SK-N-SH (cell line): ENCODE data around the gene PLEKHH1. TPM values are rescaled to one million over a fixed set of nuclear protein-coding genes. Genes with fewer than 3 reads are reported as not detected.

ENCODE experiments used
- CTCF ChIA-PET: fragments of 300-600, 350-600 bp; formaldehyde crosslinking; extraction: SDS; loops from one replicate; lab custom pipeline; 2021; lab: Yijun Ruan, JAX
- POLR2A ChIA-PET: fragments of 350-600 bp; sonication (Branson Sonifier 250); formaldehyde crosslinking; extraction: SDS; loops from one replicate; lab custom pipeline; 2020; ENCODE audit warnings: antibody characterized with exemption, inconsistent platforms; lab: Yijun Ruan, JAX
- DNase-seq: peaks from one replicate; pipeline ENCODE4 v3.0.0; 2012
- H2AFZ ChIP-seq: fragments of 200-600 bp; sonication (generic); 2 replicates; pipeline ENCODE4 v1.8.1; 2016; ENCODE audit warnings: antibody characterized with exemption, mild to moderate bottlenecking, low read depth
- H3F3A ChIP-seq: fragments of 200-600 bp; sonication (generic); replicated peaks from 2 replicates; pipeline ENCODE3; 2016; ENCODE audit warnings: antibody characterized with exemption, mild to moderate bottlenecking; ENCODE audit not compliant: insufficient read depth
- H3K27ac ChIP-seq, 2 experiments: fragments of 200-500 bp in 1 of 2; fragments of 200-600 bp in 1 of 2; sonication (Bioruptor generic) in 1 of 2; sonication (generic), shearing (Covaris generic) in 1 of 2; 2 replicates each; pipeline versions ENCODE4 v1.5.1 to v1.6.1; 2014 to 2016; ENCODE audit warnings: low read depth in 2 of 2, inconsistent platforms in 1 of 2, low read length in 1 of 2, mild to moderate bottlenecking in 1 of 2, mixed read lengths in 1 of 2
- H3K27me3 ChIP-seq: fragments of 200-600 bp; sonication (generic), shearing (Covaris generic); 2 replicates; pipeline ENCODE4 v1.6.1; 2016; ENCODE audit warnings: mixed run types; ENCODE audit not compliant: insufficient read depth
- H3K36me3 ChIP-seq, 2 experiments: fragments of 200-500 bp in 1 of 2; fragments of 200-600 bp in 1 of 2; sonication (Bioruptor generic) in 1 of 2; sonication (generic) in 1 of 2; replicated peaks in 1 of 2; 2 replicates each; pipeline versions ENCODE3 to v1.5.1; 2014 to 2016; ENCODE audit warnings: low read length in 1 of 2, mild to moderate bottlenecking in 1 of 2; ENCODE audit not compliant: insufficient read depth in 2 of 2, control insufficient read depth in 1 of 2
- H3K4me1 ChIP-seq, 2 experiments: fragments of 200-500 bp in 1 of 2; fragments of 200-600 bp in 1 of 2; sonication (Bioruptor generic) in 1 of 2; sonication (generic), shearing (Covaris generic) in 1 of 2; 2 replicates each; pipeline versions ENCODE4 v1.5.1 to v1.6.1; 2014 to 2016; ENCODE audit warnings: low read depth in 1 of 2, low read length in 1 of 2, mixed run types in 1 of 2; ENCODE audit not compliant: insufficient read depth in 2 of 2, control insufficient read depth in 1 of 2
- H3K4me2 ChIP-seq: fragments of 200-600 bp; sonication (generic), shearing (Covaris generic); 2 replicates; pipeline ENCODE4 v1.6.1; 2017; ENCODE audit warnings: mixed run types
- H3K4me3 ChIP-seq, 2 experiments: fragments of 200-500 bp in 1 of 2; fragments of 200-600 bp in 1 of 2; sonication (Bioruptor generic) in 1 of 2; sonication (generic), shearing (Covaris generic) in 1 of 2; 2 replicates each; pipeline versions ENCODE4 v1.5.1 to v1.8.1; 2014 to 2016; ENCODE audit warnings: low read depth in 2 of 2, inconsistent platforms in 1 of 2, low read length in 1 of 2, mild to moderate bottlenecking in 1 of 2, mixed read lengths in 1 of 2, moderate library complexity in 1 of 2
- H3K79me2 ChIP-seq: fragments of 200-600 bp; sonication (generic); 2 replicates; pipeline ENCODE4 v1.8.1; 2017; ENCODE audit warnings: mild to moderate bottlenecking; ENCODE audit not compliant: insufficient read depth
- H3K9ac ChIP-seq: fragments of 200-600 bp; sonication (generic); 2 replicates; pipeline ENCODE4 v1.6.1; 2017; ENCODE audit warnings: mixed run types
- H3K9me2 ChIP-seq: fragments of 200-600 bp; sonication (generic); 2 replicates; pipeline ENCODE4 v1.6.1; 2017; ENCODE audit warnings: mixed run types
- H3K9me3 ChIP-seq: fragments of 200-600 bp; sonication (generic); 2 replicates; pipeline ENCODE4 v1.6.1; 2017; ENCODE audit warnings: mixed run types, mild to moderate bottlenecking, moderate library complexity
- H4K20me1 ChIP-seq: fragments of 200-600 bp; sonication (generic); 2 replicates; pipeline ENCODE4 v1.6.1; 2017; ENCODE audit warnings: mild to moderate bottlenecking, mixed run types; ENCODE audit not compliant: insufficient read depth
- FOSL2 ChIP-seq: IDR thresholded peaks from 2 replicates; pipeline ENCODE4 v1.4.0; 2012; ENCODE audit warnings: low read depth, mild to moderate bottlenecking, moderate library complexity, borderline replicate concordance
- NRF1 ChIP-seq: IDR thresholded peaks from 2 replicates; pipeline ENCODE4 v1.6.1; 2012; ENCODE audit warnings: low read depth, mild to moderate bottlenecking, low read length
- RAD21 ChIP-seq: IDR thresholded peaks from 2 replicates; pipeline ENCODE4 v1.6.1; 2012; ENCODE audit warnings: mild to moderate bottlenecking, low read length
- RCOR1 ChIP-seq: fragments of 150-350 bp; IDR thresholded peaks from 2 replicates; pipeline ENCODE4 v1.6.1; 2017; ENCODE audit warnings: antibody characterized with exemption, low read length
- SMC3 ChIP-seq: IDR thresholded peaks from 2 replicates; pipeline ENCODE4 v1.6.1; 2012; ENCODE audit warnings: low read depth, low read length, improper control_type of control experiment
- WGBS: methylation state at CpG from one replicate; pipeline ENCODE4 v1.1.6; 2017; ENCODE audit warnings: low lambda C conversion rate; 5-methylcytosine and 5-hydroxymethylcytosine counted together
- polyA plus RNA-seq, 3 experiments: library from polyadenylated mRNA; depleted of rRNA; stranded (reverse); fragments of >200 nt; gene quantifications; 2 replicates each; pipeline ENCODE4 v1.2.3, GENCODE V29; 2012
- TF ChIP-seq, protein P1 (sequence below): IDR thresholded peaks from 2 replicates; pipeline ENCODE4 v1.6.1; 2012; ENCODE audit warnings: mild to moderate bottlenecking, low read depth, low read length, moderate library complexity
- TF ChIP-seq, protein P2 (sequence below): IDR thresholded peaks from 2 replicates; pipeline ENCODE4 v1.4.0; 2012; ENCODE audit warnings: low read depth, borderline replicate concordance
- TF ChIP-seq, protein P3 (sequence below): fragments of 150-350 bp; IDR thresholded peaks from 2 replicates; pipeline ENCODE4 v1.6.1; 2016; ENCODE audit warnings: mild to moderate bottlenecking, low read depth, low read length
- TF ChIP-seq, protein P4 (sequence below): fragments of 200-600 bp; sonication (generic); IDR thresholded peaks from 2 replicates; pipeline ENCODE4 v1.6.1; 2017; ENCODE audit warnings: antibody characterized with exemption, mild to moderate bottlenecking, moderate library complexity
- TF ChIP-seq, protein P5 (sequence below): IDR thresholded peaks from 2 replicates; pipeline ENCODE4; 2012

PLEKHH1 gene
- polyA plus RNA-seq, 1 of the 3 experiments (the other 2 are of a cell fraction) = 1.6 TPM

DNA sequence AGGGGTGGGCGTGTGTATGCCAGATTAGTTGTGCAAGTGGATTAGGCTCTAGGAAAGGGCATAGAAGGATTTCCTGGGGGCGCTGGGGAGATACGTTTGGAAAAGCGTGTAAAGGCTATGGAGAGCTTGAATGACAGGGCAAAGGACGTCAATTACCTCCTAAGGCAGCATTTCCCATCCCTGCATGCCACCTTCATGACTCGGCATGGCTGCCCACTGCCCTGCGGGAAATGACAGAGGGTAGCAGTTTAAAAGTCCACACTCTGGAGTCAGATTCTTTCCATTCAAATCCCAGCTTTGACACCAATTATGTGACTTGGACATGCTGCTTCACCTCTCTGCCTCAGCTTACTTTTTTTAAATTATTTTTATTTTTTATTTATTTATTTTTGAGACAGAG is 29.8 kb upstream of the PLEKHH1 start:
- H3K4me2 ChIP-seq = no peak overlapping the region
- DNase-seq = no peak
- no peak overlapping the region for H2AFZ ChIP-seq
- no peaks in the 10 kb centered on the region for H3K79me2 ChIP-seq
- no peak overlapping the region for H3K27ac ChIP-seq
- no peak overlapping the region for H3K4me3 ChIP-seq
- TF ChIP-seq, protein P1, sequence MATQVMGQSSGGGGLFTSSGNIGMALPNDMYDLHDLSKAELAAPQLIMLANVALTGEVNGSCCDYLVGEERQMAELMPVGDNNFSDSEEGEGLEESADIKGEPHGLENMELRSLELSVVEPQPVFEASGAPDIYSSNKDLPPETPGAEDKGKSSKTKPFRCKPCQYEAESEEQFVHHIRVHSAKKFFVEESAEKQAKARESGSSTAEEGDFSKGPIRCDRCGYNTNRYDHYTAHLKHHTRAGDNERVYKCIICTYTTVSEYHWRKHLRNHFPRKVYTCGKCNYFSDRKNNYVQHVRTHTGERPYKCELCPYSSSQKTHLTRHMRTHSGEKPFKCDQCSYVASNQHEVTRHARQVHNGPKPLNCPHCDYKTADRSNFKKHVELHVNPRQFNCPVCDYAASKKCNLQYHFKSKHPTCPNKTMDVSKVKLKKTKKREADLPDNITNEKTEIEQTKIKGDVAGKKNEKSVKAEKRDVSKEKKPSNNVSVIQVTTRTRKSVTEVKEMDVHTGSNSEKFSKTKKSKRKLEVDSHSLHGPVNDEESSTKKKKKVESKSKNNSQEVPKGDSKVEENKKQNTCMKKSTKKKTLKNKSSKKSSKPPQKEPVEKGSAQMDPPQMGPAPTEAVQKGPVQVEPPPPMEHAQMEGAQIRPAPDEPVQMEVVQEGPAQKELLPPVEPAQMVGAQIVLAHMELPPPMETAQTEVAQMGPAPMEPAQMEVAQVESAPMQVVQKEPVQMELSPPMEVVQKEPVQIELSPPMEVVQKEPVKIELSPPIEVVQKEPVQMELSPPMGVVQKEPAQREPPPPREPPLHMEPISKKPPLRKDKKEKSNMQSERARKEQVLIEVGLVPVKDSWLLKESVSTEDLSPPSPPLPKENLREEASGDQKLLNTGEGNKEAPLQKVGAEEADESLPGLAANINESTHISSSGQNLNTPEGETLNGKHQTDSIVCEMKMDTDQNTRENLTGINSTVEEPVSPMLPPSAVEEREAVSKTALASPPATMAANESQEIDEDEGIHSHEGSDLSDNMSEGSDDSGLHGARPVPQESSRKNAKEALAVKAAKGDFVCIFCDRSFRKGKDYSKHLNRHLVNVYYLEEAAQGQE = no peak
- TF ChIP-seq, protein P2, sequence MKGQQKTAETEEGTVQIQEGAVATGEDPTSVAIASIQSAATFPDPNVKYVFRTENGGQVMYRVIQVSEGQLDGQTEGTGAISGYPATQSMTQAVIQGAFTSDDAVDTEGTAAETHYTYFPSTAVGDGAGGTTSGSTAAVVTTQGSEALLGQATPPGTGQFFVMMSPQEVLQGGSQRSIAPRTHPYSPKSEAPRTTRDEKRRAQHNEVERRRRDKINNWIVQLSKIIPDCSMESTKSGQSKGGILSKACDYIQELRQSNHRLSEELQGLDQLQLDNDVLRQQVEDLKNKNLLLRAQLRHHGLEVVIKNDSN = no peak
- TF ChIP-seq, protein P3, sequence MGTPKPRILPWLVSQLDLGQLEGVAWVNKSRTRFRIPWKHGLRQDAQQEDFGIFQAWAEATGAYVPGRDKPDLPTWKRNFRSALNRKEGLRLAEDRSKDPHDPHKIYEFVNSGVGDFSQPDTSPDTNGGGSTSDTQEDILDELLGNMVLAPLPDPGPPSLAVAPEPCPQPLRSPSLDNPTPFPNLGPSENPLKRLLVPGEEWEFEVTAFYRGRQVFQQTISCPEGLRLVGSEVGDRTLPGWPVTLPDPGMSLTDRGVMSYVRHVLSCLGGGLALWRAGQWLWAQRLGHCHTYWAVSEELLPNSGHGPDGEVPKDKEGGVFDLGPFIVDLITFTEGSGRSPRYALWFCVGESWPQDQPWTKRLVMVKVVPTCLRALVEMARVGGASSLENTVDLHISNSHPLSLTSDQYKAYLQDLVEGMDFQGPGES = no peak
- TF ChIP-seq RAD21 (no peak), NRF1 (no peak), RCOR1 (no peak)
- no peaks in the 10 kb centered on the region for H4K20me1 ChIP-seq
- no peaks in the 10 kb centered on the region for H3K9me3 ChIP-seq
- H3F3A ChIP-seq = no peaks in the 10 kb centered on the region
- 71% methylated on average over 7 of the region's 7 CpGs for WGBS
- no peaks in the 10 kb centered on the region; a peak in 1 of 4 replicates for H3K4me1 ChIP-seq
- no peaks in the 10 kb centered on the region for H3K36me3 ChIP-seq
- no peaks in the 10 kb centered on the region for H3K9me2 ChIP-seq
- H3K27me3 ChIP-seq = no peaks in the 10 kb centered on the region
- ChIA-PET CTCF (interaction anchor here (0.7 to 1.0 kb wide), 2 partner anchors 30 to 56 kb away, joined by 3 read pairs; partner anchors contain the start of gene PLEKHH1), POLR2A (no interaction called here)
- H3K9ac ChIP-seq = no peak overlapping the region

DNA sequence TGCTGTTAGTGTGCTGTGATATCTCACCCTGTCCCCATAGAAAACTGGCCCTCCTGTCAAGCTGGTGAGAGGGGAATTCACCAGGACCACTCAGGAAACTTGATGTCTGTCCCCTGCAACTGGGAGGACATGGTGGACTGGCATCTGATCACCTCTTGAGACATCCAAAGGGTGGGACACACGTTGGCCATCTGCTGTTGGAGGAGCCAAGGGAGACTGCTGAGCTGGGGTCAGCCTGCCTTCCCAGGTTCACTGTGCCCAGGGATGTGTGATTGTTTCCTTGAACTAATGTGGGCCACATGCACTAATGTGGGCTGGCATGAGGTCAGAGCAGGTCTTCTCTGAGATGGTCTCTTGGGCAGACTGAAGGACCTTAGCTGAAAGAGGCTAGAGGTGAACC is 27.8 kb upstream of the PLEKHH1 start:
- Histone ChIP-seq H3K9ac (no peak overlapping the region), H2AFZ (no peak overlapping the region), H3K9me2 (no peaks in the 10 kb centered on the region), H3K36me3 (no peaks in the 10 kb centered on the region), H3K79me2 (no peaks in the 10 kb centered on the region), H3K9me3 (no peaks in the 10 kb centered on the region), H3K4me1 (peaks cover 0 to 1% of the 10 kb centered on the region in 2 experiments; a peak in 1 of 4 replicates), H3K4me2 (no peak overlapping the region), H4K20me1 (no peaks in the 10 kb centered on the region), H3K4me3 (no peak overlapping the region), H3F3A (no peaks in the 10 kb centered on the region), H3K27me3 (no peaks in the 10 kb centered on the region), H3K27ac (no peak overlapping the region)
- 10% methylated on average over 1 of the region's 1 CpG for WGBS
- CTCF ChIA-PET = interaction anchor here (1.3 kb wide), 1 partner anchor 22 kb away, joined by 7 read pairs; no protein-coding TSS in a partner anchor
- POLR2A ChIA-PET = no interaction called here
- no peak for TF ChIP-seq RCOR1
- TF ChIP-seq, protein P3 = no peak
- TF ChIP-seq, protein P4, sequence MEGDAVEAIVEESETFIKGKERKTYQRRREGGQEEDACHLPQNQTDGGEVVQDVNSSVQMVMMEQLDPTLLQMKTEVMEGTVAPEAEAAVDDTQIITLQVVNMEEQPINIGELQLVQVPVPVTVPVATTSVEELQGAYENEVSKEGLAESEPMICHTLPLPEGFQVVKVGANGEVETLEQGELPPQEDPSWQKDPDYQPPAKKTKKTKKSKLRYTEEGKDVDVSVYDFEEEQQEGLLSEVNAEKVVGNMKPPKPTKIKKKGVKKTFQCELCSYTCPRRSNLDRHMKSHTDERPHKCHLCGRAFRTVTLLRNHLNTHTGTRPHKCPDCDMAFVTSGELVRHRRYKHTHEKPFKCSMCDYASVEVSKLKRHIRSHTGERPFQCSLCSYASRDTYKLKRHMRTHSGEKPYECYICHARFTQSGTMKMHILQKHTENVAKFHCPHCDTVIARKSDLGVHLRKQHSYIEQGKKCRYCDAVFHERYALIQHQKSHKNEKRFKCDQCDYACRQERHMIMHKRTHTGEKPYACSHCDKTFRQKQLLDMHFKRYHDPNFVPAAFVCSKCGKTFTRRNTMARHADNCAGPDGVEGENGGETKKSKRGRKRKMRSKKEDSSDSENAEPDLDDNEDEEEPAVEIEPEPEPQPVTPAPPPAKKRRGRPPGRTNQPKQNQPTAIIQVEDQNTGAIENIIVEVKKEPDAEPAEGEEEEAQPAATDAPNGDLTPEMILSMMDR = no peak
- TF ChIP-seq, protein P5, sequence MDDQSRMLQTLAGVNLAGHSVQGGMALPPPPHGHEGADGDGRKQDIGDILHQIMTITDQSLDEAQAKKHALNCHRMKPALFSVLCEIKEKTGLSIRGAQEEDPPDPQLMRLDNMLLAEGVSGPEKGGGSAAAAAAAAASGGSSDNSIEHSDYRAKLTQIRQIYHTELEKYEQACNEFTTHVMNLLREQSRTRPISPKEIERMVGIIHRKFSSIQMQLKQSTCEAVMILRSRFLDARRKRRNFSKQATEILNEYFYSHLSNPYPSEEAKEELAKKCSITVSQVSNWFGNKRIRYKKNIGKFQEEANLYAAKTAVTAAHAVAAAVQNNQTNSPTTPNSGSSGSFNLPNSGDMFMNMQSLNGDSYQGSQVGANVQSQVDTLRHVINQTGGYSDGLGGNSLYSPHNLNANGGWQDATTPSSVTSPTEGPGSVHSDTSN = no peak
- TF ChIP-seq SMC3 = no peak
- no peak for TF ChIP-seq FOSL2
- DNase-seq = no peak
